SH-SY5Y (cell line): ENCODE results near the gene ETFA.

Source experiments
- GATA2 ChIP-seq: IDR thresholded peaks from 2 replicates; pipeline ENCODE4 v1.6.1; 2011; ENCODE audit warnings: mild to moderate bottlenecking, low read depth, low read length
- GATA3 ChIP-seq: IDR thresholded peaks from 2 replicates; pipeline ENCODE4 v1.6.1; 2011; ENCODE audit warnings: low read depth, mild to moderate bottlenecking, low read length, moderate library complexity

The ETFA gene

GRCh38 chr15:76193934-76194333 is 117.3 kb downstream of the ETFA start:
- TF ChIP-seq GATA2 (no peak), GATA3 (no peak)

- no peak for TF ChIP-seq GATA2
- no peak for TF ChIP-seq GATA3
These were observed 118.6 kb downstream of the ETFA start for GRCh38 chr15:76192715-76193114.

GRCh38 chr15:76191539-76192244 is 119.6 kb downstream of the ETFA start:
- TF ChIP-seq GATA2, result no peak
- TF ChIP-seq GATA3, result no peak

- TF ChIP-seq GATA3, result no peak
- TF ChIP-seq GATA2, result no peak
These were observed 120.3 kb downstream of the ETFA start for GRCh38 chr15:76190751-76191538.

GRCh38 chr15:76190070-76190564 is 121.2 kb downstream of the ETFA start:
- TF ChIP-seq GATA3, result no peak
- no peak for TF ChIP-seq GATA2

- no peak for TF ChIP-seq GATA2
- no peak for TF ChIP-seq GATA3
These were observed 122.2 kb downstream of the ETFA start for GRCh38 chr15:76189106-76189505.

GRCh38 chr15:76187163-76187562 is 124.1 kb downstream of the ETFA start:
- TF ChIP-seq GATA2, result no peak

GRCh38 chr15:76185716-76186115 is 125.6 kb downstream of the ETFA start:
- no peak for TF ChIP-seq GATA3
- TF ChIP-seq GATA2, result no peak

- TF ChIP-seq GATA2 (peak; percentile 75), GATA3 (no peak)
These were observed 126.6 kb downstream of the ETFA start for GRCh38 chr15:76184650-76185035.

- TF ChIP-seq GATA3, result no peak
- TF ChIP-seq GATA2, result no peak
These were observed 127.2 kb downstream of the ETFA start for GRCh38 chr15:76183930-76184649.

GRCh38 chr15:76181705-76182107 is 129.6 kb downstream of the ETFA start:
- TF ChIP-seq GATA3, result no peak
- no peak for TF ChIP-seq GATA2

GRCh38 chr15:76180321-76180720 is 130.9 kb downstream of the ETFA start:
- TF ChIP-seq GATA3, result no peak
- no peak for TF ChIP-seq GATA2

- TF ChIP-seq GATA2 (no peak), GATA3 (no peak)
These were observed 132.2 kb downstream of the ETFA start for GRCh38 chr15:76179023-76179422.

- no peak for TF ChIP-seq GATA3
- no peak for TF ChIP-seq GATA2
These were observed 132.8 kb downstream of the ETFA start for GRCh38 chr15:76178296-76179000.
